Astrocyte (in vitro differentiated cells and primary cell): ENCODE measurements around the gene ILF3.

Experiments
- CTCF ChIP-seq: IDR thresholded peaks from 2 replicates; pipeline ENCODE4 v1.5.1; 2011; ENCODE audit warnings: low read depth, mild to moderate bottlenecking, inconsistent platforms, low read length, moderate library complexity; ENCODE audit not compliant: insufficient read depth
- EZH2 ChIP-seq: IDR thresholded peaks from 2 replicates; pipeline ENCODE4 v1.6.1; 2012; ENCODE audit warnings: mild to moderate bottlenecking, low read length, inconsistent platforms; ENCODE audit not compliant: insufficient read depth

- no peak for TF ChIP-seq CTCF
- no peak for TF ChIP-seq EZH2
These were observed 5.8 kb upstream of the ILF3 start for GRCh38 chr19:10648360-10648759.
